ENCODE data around the gene NLK. TPM values are rescaled to one million over a fixed set of nuclear protein-coding genes. Genes with fewer than 3 reads are reported as not detected.

NLK gene
- total RNA-seq, 1 donor from 2014 or later, result 11.8 TPM

DNA sequence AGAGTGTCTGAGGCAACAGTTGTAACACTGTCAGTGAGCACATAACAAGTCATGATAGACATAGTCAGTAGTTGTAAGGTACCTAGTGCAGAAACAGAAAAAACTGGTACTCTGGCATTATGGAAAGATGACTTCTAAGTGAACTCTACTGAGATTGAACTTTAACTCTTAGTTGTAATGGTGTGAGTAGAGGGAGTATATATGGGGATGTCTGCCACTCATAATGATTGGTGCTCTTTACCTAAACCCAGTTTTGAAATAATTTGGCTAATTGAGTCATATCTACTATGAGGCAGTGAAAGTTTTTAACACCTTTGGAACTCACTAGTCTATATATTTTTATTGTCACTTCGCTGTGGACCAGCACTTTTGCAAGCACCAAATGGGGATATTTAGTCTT lies 6.6 kb downstream of the NLK start:
- no peak for DNase-seq (ENCODE audit: low spot score)
- no peak overlapping the region for H3K4me3 Mint-ChIP-seq (ENCODE audit: unreplicated experiment)
- no peaks in the 10 kb centered on the region for H3K9me3 Mint-ChIP-seq (ENCODE audit: low read depth)
- no peaks in the 10 kb centered on the region for H3K36me3 Mint-ChIP-seq (ENCODE audit: low read depth)
- H3K4me1 Mint-ChIP-seq (ENCODE audit: low read depth), result peaks cover 70% of the 10 kb centered on the region
- TF ChIP-seq, protein P1, sequence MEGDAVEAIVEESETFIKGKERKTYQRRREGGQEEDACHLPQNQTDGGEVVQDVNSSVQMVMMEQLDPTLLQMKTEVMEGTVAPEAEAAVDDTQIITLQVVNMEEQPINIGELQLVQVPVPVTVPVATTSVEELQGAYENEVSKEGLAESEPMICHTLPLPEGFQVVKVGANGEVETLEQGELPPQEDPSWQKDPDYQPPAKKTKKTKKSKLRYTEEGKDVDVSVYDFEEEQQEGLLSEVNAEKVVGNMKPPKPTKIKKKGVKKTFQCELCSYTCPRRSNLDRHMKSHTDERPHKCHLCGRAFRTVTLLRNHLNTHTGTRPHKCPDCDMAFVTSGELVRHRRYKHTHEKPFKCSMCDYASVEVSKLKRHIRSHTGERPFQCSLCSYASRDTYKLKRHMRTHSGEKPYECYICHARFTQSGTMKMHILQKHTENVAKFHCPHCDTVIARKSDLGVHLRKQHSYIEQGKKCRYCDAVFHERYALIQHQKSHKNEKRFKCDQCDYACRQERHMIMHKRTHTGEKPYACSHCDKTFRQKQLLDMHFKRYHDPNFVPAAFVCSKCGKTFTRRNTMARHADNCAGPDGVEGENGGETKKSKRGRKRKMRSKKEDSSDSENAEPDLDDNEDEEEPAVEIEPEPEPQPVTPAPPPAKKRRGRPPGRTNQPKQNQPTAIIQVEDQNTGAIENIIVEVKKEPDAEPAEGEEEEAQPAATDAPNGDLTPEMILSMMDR (IDR thresholded peaks at IDR 0.05), result no peak
- H3K27me3 Mint-ChIP-seq (ENCODE audit: low read depth), result no peaks in the 10 kb centered on the region
- no peak overlapping the region for H3K27ac Mint-ChIP-seq (ENCODE audit: unreplicated experiment)

DNA sequence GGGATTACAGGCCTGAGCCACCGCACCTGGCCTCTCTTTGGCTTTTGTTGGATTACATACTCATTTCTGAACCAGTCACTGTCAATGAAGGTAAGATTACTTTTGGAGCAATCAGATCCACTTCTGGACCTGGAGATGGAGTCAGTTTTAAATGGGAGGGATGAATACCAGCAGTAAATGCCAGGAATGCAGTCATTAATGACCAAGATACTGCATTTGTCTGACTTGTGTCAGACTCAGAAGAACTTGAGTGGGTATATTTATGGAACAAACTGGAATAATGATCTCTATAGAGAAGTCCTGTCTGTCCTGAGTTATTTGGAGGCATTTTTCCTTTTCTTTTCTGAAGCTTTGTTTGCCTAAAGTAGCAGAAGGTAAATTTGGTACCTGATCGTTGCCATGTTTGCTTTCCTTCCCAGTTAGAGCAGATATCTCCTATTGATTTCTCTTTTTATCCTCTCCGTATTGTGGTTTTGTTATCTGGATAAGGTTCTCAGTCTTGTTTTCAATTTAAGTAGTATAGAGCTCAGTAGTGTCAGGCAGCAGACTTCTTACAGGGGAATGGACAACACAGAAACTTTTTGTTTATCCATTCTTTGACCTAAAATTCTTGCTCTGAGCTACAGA lies 10.7 kb downstream of the NLK start:
- Mint-ChIP-seq H3K9me3 (ENCODE audit: low read depth) (no peaks in the 10 kb centered on the region), H3K27ac (ENCODE audit: unreplicated experiment) (peak overlapping the region; percentile 67), H3K27me3 (ENCODE audit: low read depth) (no peaks in the 10 kb centered on the region), H3K4me3 (ENCODE audit: unreplicated experiment) (no peak overlapping the region), H3K36me3 (ENCODE audit: low read depth) (no peaks in the 10 kb centered on the region), H3K4me1 (ENCODE audit: low read depth) (peaks cover 40% of the 10 kb centered on the region)
- TF ChIP-seq, protein P1 (IDR thresholded peaks at IDR 0.05), result no peak
- no peak for DNase-seq (ENCODE audit: low spot score)

DNA sequence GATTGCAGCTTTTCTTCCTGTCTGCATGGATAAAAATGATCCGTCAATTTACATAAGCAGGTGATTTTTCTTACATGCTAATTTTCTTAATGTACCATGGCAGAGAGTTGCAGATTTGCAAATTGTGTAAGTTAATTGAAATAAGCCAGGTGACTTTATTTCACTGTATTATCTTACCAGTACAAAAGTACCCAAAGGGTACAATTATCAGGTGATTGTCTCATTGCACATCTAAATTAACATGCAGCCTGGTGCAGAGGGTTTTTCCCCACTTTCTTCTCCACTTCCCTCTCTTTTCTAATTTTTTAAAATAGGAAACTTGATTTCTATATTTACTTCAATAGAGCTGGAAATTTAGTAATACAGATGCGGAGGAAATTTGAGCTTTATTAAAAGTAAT lies 11.2 kb downstream of the NLK start:
- peaks cover 40% of the 10 kb centered on the region for H3K4me1 Mint-ChIP-seq (ENCODE audit: low read depth)

DNA sequence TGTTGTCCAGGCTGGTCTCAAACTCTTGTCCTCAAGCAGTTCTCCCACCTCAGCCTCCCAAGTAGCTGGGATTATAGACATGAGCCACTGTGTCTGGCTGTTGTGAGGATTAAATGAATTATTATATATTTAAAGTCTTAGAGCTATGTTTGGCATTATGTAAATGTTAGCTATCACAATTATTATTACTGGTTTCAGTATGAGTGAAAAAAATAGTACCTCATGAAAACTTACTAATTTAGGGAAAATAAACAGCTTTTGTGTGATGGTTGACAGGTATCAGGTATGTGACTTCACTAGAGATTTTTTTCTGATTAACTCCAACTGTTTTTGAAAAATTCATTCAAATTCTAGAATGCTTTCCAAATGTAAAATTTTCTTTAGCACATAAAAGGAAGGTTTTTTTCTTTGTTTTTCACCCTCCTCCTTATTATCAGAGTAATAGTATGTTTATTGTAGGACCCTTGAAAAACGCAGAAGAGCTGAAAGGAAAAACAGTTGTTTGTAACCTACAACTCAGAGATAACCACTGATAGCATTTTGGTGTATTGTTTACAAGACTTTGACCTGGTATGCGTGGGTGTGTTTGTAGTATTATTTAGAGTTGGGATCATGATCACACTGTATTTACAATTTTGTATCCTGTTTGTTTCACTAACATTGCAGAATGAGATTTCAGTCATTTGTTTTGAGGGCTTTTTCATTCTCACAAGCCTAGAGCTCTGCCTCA lies 13.2 kb downstream of the NLK start:
- no peak for DNase-seq (ENCODE audit: low spot score)
- TF ChIP-seq, protein P1 (IDR thresholded peaks at IDR 0.05), result no peak
- no peak overlapping the region for H3K27ac Mint-ChIP-seq (ENCODE audit: unreplicated experiment)
- no peaks in the 10 kb centered on the region for H3K36me3 Mint-ChIP-seq (ENCODE audit: low read depth)
- no peaks in the 10 kb centered on the region for H3K9me3 Mint-ChIP-seq (ENCODE audit: low read depth)
- no peak overlapping the region for H3K4me3 Mint-ChIP-seq (ENCODE audit: unreplicated experiment)
- H3K27me3 Mint-ChIP-seq (ENCODE audit: low read depth), result no peaks in the 10 kb centered on the region
- H3K4me1 Mint-ChIP-seq (ENCODE audit: low read depth), result peaks cover 53% of the 10 kb centered on the region

More for the DNA sequence above, 11.2 kb downstream of the NLK start:
- H3K27ac Mint-ChIP-seq (ENCODE audit: unreplicated experiment), result no peak overlapping the region
- H3K36me3 Mint-ChIP-seq (ENCODE audit: low read depth), result no peaks in the 10 kb centered on the region
- DNase-seq (ENCODE audit: low spot score), result no peak
- H3K27me3 Mint-ChIP-seq (ENCODE audit: low read depth), result no peaks in the 10 kb centered on the region
- no peak overlapping the region for H3K4me3 Mint-ChIP-seq (ENCODE audit: unreplicated experiment)
- no peaks in the 10 kb centered on the region for H3K9me3 Mint-ChIP-seq (ENCODE audit: low read depth)
- TF ChIP-seq, protein P1 (IDR thresholded peaks at IDR 0.05), result no peak

DNA sequence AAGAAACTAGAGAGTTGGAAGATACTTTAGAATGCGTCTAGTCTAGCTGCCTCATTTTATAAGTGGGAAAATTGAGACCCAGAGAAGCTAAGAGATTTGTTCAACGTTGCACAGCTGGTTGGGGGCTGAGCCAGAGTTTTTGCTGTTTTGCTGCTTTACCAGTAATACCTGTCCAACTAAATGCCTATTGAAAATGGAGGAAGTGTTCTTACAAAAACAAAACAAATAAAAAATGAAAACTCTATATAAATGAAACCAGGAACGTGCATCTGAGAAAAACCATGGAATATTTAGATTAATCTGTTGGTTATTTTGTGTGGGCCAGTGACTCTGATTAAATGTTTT lies 13.8 kb downstream of the NLK start:
- Mint-ChIP-seq H3K27ac (ENCODE audit: unreplicated experiment) (no peak overlapping the region), H3K9me3 (ENCODE audit: low read depth) (no peaks in the 10 kb centered on the region), H3K27me3 (ENCODE audit: low read depth) (no peaks in the 10 kb centered on the region), H3K36me3 (ENCODE audit: low read depth) (no peaks in the 10 kb centered on the region), H3K4me1 (ENCODE audit: low read depth) (peaks cover 58% of the 10 kb centered on the region), H3K4me3 (ENCODE audit: unreplicated experiment) (no peak overlapping the region)
- TF ChIP-seq, protein P1 (IDR thresholded peaks at IDR 0.05), result no peak
- DNase-seq (ENCODE audit: low spot score), result no peak

All from chondrocyte (in vitro differentiated cells).